ENCODE measurements around the gene SMPD2. TPM values are rescaled to one million over a fixed set of nuclear protein-coding genes. Genes with fewer than 3 reads are reported as not detected.

Gene SMPD2
- total RNA-seq, 4 donors from 2014 or later = 20.6 to 34.5 (median 26.8) TPM

GRCh38 chr6:109451376-109451775 is 10.9 kb downstream of the SMPD2 start:
- Histone ChIP-seq H3K27ac (no peak overlapping the region), H3K4me3 (no peak overlapping the region), H3K27me3 (no peaks in the 10 kb centered on the region), H3K9me3 (no peaks in the 10 kb centered on the region), H3K36me3 (peaks cover 0 to 42% (median 0%) of the 10 kb centered on the region in 3 donors), H3K4me1 (peaks cover 0 to 35% (median 21%) of the 10 kb centered on the region in 4 donors)
- no peak for TF ChIP-seq POLR2A (IDR thresholded peaks at IDR 0.05)
- TF ChIP-seq CTCF (IDR thresholded peaks at IDR 0.05) = no peak
- DNase-seq = no peak

DNA sequence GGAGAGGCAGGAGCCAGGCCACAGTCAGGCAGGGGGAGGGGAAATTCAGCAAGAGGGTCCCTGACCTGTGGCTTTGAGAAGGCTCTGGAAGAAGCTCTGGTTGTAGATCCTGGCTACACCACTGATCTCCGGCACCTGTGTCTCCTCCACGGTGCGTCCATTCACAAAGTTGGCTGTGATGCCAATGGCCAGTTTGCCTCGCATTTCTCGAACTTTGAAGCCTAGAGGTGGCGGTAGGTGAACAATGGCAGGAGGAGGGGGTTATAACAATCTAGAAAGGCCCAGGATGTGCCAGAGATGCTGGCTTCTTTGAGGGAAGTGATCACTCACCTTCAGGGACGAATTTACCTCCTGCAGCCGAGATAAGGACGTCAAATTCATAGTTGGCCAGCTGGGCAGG is 11.7 kb downstream of the SMPD2 start:
- H3K4me1 ChIP-seq = peaks cover 0 to 41% (median 23%) of the 10 kb centered on the region in 4 donors
- no peak overlapping the region for H3K27ac ChIP-seq
- no peak for TF ChIP-seq CTCF (IDR thresholded peaks at IDR 0.05)
- no peak for TF ChIP-seq POLR2A (IDR thresholded peaks at IDR 0.05)
- no peaks in the 10 kb centered on the region for H3K9me3 ChIP-seq
- DNase-seq = no peak
- no peaks in the 10 kb centered on the region for H3K27me3 ChIP-seq
- H3K4me3 ChIP-seq = no peak overlapping the region
- H3K36me3 ChIP-seq = peaks cover 0 to 35% (median 0%) of the 10 kb centered on the region in 3 donors

GRCh38 chr6:109453156-109453555 is 12.6 kb downstream of the SMPD2 start:
- Histone ChIP-seq H3K27ac (peak overlapping the region in 2 of 4 donors; percentile 92 to 96), H3K27me3 (no peaks in the 10 kb centered on the region), H3K4me1 (peaks cover 0 to 46% (median 26%) of the 10 kb centered on the region in 4 donors), H3K36me3 (peaks cover 0 to 33% (median 0%) of the 10 kb centered on the region in 3 donors), H3K9me3 (no peaks in the 10 kb centered on the region), H3K4me3 (no peak overlapping the region)
- no peak for TF ChIP-seq CTCF (IDR thresholded peaks at IDR 0.05)
- no peak for TF ChIP-seq POLR2A (IDR thresholded peaks at IDR 0.05)
- no peak for DNase-seq

DNA sequence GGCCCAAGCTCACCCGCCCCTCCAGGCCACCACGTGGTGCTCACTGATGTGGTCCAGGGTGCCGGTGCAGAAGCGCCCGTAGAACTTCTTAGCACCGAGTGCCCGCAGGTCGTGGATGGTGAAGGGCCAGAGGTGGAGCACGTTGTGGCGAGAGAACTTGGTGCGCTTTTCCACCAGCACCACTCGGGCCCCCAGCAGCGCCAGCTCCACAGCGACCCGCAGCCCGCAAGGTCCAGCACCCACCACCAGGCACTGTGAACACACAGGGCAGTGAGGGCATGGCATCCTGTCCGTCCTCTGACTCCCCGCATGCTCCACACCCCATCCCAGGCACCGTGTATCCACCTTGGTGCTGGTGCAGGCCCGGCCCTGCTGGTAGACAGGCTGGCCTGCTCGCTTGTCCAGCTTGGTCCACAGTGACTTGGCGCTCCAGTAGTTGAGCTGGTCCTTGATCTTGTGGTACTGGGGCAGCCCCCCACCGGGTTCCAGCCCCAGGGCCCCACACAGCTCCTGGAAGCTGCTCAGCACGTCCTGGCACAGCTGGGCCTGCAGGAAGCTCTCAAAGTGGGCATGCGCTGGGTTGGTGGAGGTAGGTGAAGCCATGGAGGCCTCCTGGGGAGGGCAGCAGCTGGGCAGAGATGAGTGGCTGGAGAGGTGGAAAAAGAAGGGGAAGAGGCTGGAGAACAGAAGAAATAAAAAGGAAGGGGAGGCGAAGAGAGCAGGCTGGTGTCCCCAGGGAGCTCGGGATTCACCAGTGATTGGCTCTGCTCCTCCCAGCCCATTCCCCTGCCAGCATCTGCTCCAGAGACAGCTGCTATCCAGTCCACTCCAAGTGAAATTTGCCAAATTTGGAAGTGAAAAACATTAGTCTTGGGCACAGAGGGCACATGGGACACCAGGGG is 13.3 kb downstream of the SMPD2 start:
- H3K36me3 ChIP-seq = peaks cover 0 to 33% (median 0%) of the 10 kb centered on the region in 3 donors
- DNase-seq = peak in 1 of 3 donors; percentile 51
- peak overlapping the region; percentile 68 to 79 (median 72) for H3K4me3 ChIP-seq
- no peak for TF ChIP-seq POLR2A (IDR thresholded peaks at IDR 0.05)
- H3K4me1 ChIP-seq = peaks cover 0 to 51% (median 32%) of the 10 kb centered on the region in 4 donors
- no peaks in the 10 kb centered on the region for H3K9me3 ChIP-seq
- H3K27me3 ChIP-seq = no peaks in the 10 kb centered on the region
- H3K27ac ChIP-seq = peak overlapping the region; percentile 92 to 98 (median 94)

DNA sequence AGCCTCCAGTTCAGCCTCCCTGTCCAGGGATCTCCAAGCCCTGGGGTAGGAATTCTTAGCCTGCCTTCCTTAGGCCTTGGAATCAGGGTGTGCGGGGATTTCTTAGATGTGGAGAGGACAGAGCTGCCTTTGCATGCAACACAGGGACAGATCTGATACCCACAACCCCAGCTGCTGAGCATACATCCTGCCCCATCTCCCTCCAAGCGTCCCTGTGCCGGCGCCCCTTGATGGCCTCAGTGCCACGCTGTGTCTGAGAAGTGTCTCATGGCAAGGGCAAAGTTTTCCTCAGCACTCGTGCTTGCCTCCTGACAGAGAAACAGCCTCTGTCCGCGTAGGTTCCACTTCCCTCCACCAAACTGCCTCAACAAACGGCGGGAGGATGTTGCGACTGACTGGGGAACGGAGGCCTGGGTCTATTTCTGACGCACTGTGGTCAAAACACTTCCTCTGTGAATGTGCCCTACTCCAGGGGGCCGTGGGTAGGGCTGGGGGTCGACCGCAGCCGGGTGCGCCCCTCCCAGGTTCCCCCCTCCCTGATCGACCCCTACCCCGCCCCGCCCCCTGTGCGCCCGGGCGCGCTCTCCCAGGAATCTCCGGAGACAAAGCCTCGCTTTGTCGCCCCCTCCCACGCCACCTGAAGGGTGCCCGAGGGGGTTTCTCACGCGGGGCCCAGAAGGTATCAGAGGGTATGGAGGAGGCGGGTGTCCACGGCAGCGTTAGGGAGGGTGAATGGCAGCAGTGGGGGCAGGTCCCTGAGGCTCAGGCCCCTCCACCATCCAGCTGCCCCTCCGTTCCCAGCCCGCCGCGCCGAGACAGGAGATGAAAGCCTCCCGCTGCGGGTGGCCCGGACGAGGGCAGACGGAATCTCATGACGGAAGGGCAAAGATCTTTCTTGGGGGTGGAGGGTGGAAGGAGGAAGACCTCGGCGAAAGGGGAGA is 14.2 kb downstream of the SMPD2 start:
- Histone ChIP-seq H3K9me3 (no peaks in the 10 kb centered on the region), H3K27ac (peak overlapping the region; percentile 92 to 98 (median 94)), H3K36me3 (peaks cover 0 to 27% (median 0%) of the 10 kb centered on the region in 3 donors), H3K4me1 (peaks cover 0 to 43% (median 28%) of the 10 kb centered on the region in 4 donors), H3K27me3 (no peaks in the 10 kb centered on the region), H3K4me3 (peak overlapping the region; percentile 68 to 79 (median 72))
- peak; percentile 77 to 92 (median 88) for DNase-seq
- peak; percentile 29 to 46 for TF ChIP-seq POLR2A (IDR thresholded peaks at IDR 0.05)
- TF ChIP-seq CTCF (IDR thresholded peaks at IDR 0.05) = no peak

Data from Peyer's patch (tissue), 4 donors.